GM12878 (cell line): ENCODE measurements around the gene MPC2. TPM values are rescaled to one million over a fixed set of nuclear protein-coding genes. Genes with fewer than 3 reads are reported as not detected.

Source experiments
- ATAC-seq: fragments of 200-7000 bp; cut with Tn5 transposase; 3 replicates; pipeline ENCODE4 v1.9.1; 2020; ENCODE audit warnings: mild to moderate bottlenecking, moderate library complexity
- BruUV-seq: library from RNA; stranded (reverse); fragments of 400-500 nt; replicated peaks from 2 replicates; lab custom pipeline; 2021; lab: Mats Ljungman, UMichigan
- CTCF ChIA-PET: fragments of 300-600 bp; sonication (Branson Sonifier 250); formaldehyde crosslinking; extraction: SDS; loops from one replicate; lab custom pipeline; 2021; ENCODE audit warnings: inconsistent platforms; lab: Yijun Ruan, JAX
- POLR2A ChIA-PET: fragments of 350-600 bp; formaldehyde crosslinking; extraction: SDS; loops from one replicate; lab custom pipeline; 2021; ENCODE audit warnings: inconsistent platforms; lab: Charles Lee
- RAD21 ChIA-PET: fragments of 300-600 bp; sonication (Branson Sonifier 250); formaldehyde crosslinking; loops from one replicate; lab custom pipeline; 2023; ENCODE audit warnings: antibody characterized with exemption; ENCODE audit not compliant: unreplicated experiment; lab: Charles Lee
- SMC1A ChIA-PET: fragments of 300-600 bp; sonication (Branson Sonifier 250); formaldehyde crosslinking; loops from one replicate; lab custom pipeline; 2023; ENCODE audit not compliant: unreplicated experiment, uncharacterized antibody; lab: Charles Lee
- DNase-seq: peaks from one replicate; pipeline ENCODE4 v3.0.0-alpha.2; 2011; ENCODE audit warnings: low read depth, low spot score
- FAIRE-seq: peaks from 3 replicates; lab custom pipeline; 2011; peaks lifted over from hg19 to GRCh38; lab: Jason Lieb, UNC
- H2AFZ ChIP-seq: 2 replicates; pipeline ENCODE4 v1.6.0; 2011; ENCODE audit warnings: low read depth, low read length, control low read depth; ENCODE audit not compliant: control insufficient read depth
- H3K27ac ChIP-seq: 2 replicates; pipeline ENCODE4 v1.5.1; 2011; ENCODE audit warnings: control low read depth; ENCODE audit not compliant: control insufficient read depth, insufficient read depth
- H3K27me3 ChIP-seq, 2 experiments: replicated peaks in 1 of 2; 2 replicates each; pipeline versions ENCODE4 v1.6.0 to v1.6.1; 2011; ENCODE audit warnings: low read length in 1 of 2; ENCODE audit not compliant: control insufficient read depth in 2 of 2, insufficient read depth in 2 of 2
- H3K36me3 ChIP-seq, 2 experiments: 2 replicates each; pipeline ENCODE4 v1.5.1; 2011; ENCODE audit warnings: low read length in 1 of 2; ENCODE audit not compliant: control insufficient read depth in 2 of 2, insufficient read depth in 2 of 2
- H3K4me1 ChIP-seq: 2 replicates; pipeline ENCODE4 v1.6.1; 2011; ENCODE audit warnings: mild to moderate bottlenecking, low read length, moderate library complexity, mixed read lengths; ENCODE audit not compliant: control insufficient read depth, insufficient read depth
- H3K4me2 ChIP-seq: 2 replicates; pipeline ENCODE4 v1.6.0; 2011; ENCODE audit warnings: control low read depth; ENCODE audit not compliant: control insufficient read depth, insufficient read depth
- H3K4me3 ChIP-seq: fragments of 200-600 bp; sonication (generic); 2 replicates; pipeline ENCODE4 v1.5.1; 2016
- H3K79me2 ChIP-seq: 2 replicates; pipeline ENCODE4 v1.6.0; 2011; ENCODE audit warnings: low read length; ENCODE audit not compliant: control insufficient read depth, insufficient read depth
- H3K9ac ChIP-seq: 2 replicates; pipeline ENCODE4 v1.8.0; 2011; ENCODE audit warnings: low read length, control low read depth, mixed read lengths; ENCODE audit not compliant: control insufficient read depth, insufficient read depth
- H3K9me3 ChIP-seq: replicated peaks from 3 replicates; pipeline ENCODE4 v1.5.1; 2011; ENCODE audit warnings: mild to moderate bottlenecking, low read length; ENCODE audit not compliant: control insufficient read depth, insufficient read depth
- H4K20me1 ChIP-seq: 2 replicates; pipeline ENCODE4 v1.6.0; 2011; ENCODE audit not compliant: control insufficient read depth, insufficient read depth
- E2F8 ChIP-seq: fragments of 450-650 bp; IDR thresholded peaks from 2 replicates; pipeline ENCODE4 v1.6.1; 2018; ENCODE audit warnings: mild to moderate bottlenecking, low read depth, moderate library complexity; ENCODE audit not compliant: partially characterized antibody
- ETV6 ChIP-seq, 2 experiments: fragments of 450-650 bp in 1 of 2; IDR thresholded peaks in 1 of 2; conservative IDR thresholded peaks in 1 of 2; 2 replicates each; pipeline ENCODE4 v1.6.1; 2014; ENCODE audit warnings: antibody characterized with exemption in 1 of 2, borderline replicate concordance in 1 of 2, low read depth in 1 of 2, mild to moderate bottlenecking in 1 of 2, moderate library complexity in 1 of 2
- HDAC2 ChIP-seq: fragments of 200-600 bp; sonication (generic); IDR thresholded peaks from 2 replicates; pipeline ENCODE4 v1.6.1; 2017
- HDAC6 ChIP-seq: fragments of 200-600 bp; sonication (generic); IDR thresholded peaks from one replicate; pipeline ENCODE4 v1.8.0; 2017; ENCODE audit warnings: antibody characterized with exemption; ENCODE audit not compliant: unreplicated experiment
- NR2C1 ChIP-seq: fragments of 450-650 bp; IDR thresholded peaks from 2 replicates; pipeline ENCODE4 v1.6.1; 2017; ENCODE audit warnings: antibody characterized with exemption, mild to moderate bottlenecking, moderate library complexity
- NR2C2 ChIP-seq: IDR thresholded peaks from 2 replicates; pipeline ENCODE4 v1.6.1; 2011; ENCODE audit warnings: borderline replicate concordance, low read depth; ENCODE audit not compliant: control insufficient read depth, insufficient read length
- PAX8 ChIP-seq: fragments of 450-650 bp; IDR thresholded peaks from 2 replicates; pipeline ENCODE4 v1.6.1; 2017; ENCODE audit warnings: mild to moderate bottlenecking, moderate library complexity
- POU2F2 ChIP-seq: IDR thresholded peaks from 3 replicates; pipeline ENCODE4 v1.6.1; 2011; ENCODE audit warnings: low read depth, mild to moderate bottlenecking, low read length, borderline replicate concordance
- RAD21 ChIP-seq: IDR thresholded peaks from 2 replicates; pipeline ENCODE4 v1.6.1; 2011; ENCODE audit warnings: mild to moderate bottlenecking, low read depth, low read length, moderate library complexity; ENCODE audit not compliant: insufficient read depth
- SMARCA5 ChIP-seq: fragments of 450-650 bp; IDR thresholded peaks from 2 replicates; pipeline ENCODE4 v1.6.1; 2017; ENCODE audit warnings: mild to moderate bottlenecking
- ZNF217 ChIP-seq: fragments of 450-650 bp; IDR thresholded peaks from 2 replicates; pipeline ENCODE4 v1.6.1; 2017; ENCODE audit warnings: antibody characterized with exemption, mild to moderate bottlenecking
- ZSCAN29 ChIP-seq: fragments of 450-650 bp; IDR thresholded peaks from 2 replicates; pipeline ENCODE4 v1.6.1; 2017; ENCODE audit warnings: mild to moderate bottlenecking, moderate library complexity
- WGBS: methylation state at CpG from one replicate; pipeline ENCODE4 v1.1.6; 2016; ENCODE audit warnings: low lambda C conversion rate; ENCODE audit not compliant: insufficient replicate concordance, insufficient coverage; ENCODE audit errors: missing lambda C conversion rate; 5-methylcytosine and 5-hydroxymethylcytosine counted together
- in situ Hi-C: fragments of 300-500 bp; cut with MboI; formaldehyde crosslinking; loops from 9 replicates; pipeline ENCODE4 v1.14.3; 2018; ENCODE audit warnings: mixed read lengths
- intact Hi-C: fragments of 100-400 bp; cut with micrococcal nuclease; formaldehyde crosslinking; loops from one replicate; pipeline ENCODE4 v1.14.2; 2022; ENCODE audit not compliant: unreplicated experiment
- polyA plus RNA-seq, 11 experiments: library from polyadenylated mRNA; depleted of rRNA in 4 of 11; unstranded in 6 of 11; stranded (reverse) in 5 of 11; fragments of >200 nt; fragmentation: Nextera tagmentation in 4 of 11; fragmentation: Illumina TruSeq in 1 of 11; extraction: Ambion mirVana in 4 of 11; extraction: Trizol in 1 of 11; gene quantifications; 1 replicate in 1 of 11; 2 replicates in 10 of 11; pipeline versions ENCODE4 v1.2.1 to v1.2.3, GENCODE V29; 2011 to 2016; ENCODE audit warnings: inconsistent platforms in 2 of 11, missing spikeins in 2 of 11, low read depth in 1 of 11
- total RNA-seq, 4 experiments: library from RNA; depleted of rRNA in 3 of 4; stranded (reverse); fragments of >200 nt in 3 of 4; fragmentation: Illumina TruSeq in 1 of 4; extraction: Trizol in 1 of 4; gene quantifications; 2 replicates each; pipeline versions ENCODE4 v1.2.1 to v1.2.3, GENCODE V29; 2013 to 2021
- TF ChIP-seq, protein P1 (sequence below): fragments of 150-350 bp; IDR thresholded peaks from 2 replicates; pipeline ENCODE4 v1.6.1; 2016; ENCODE audit warnings: low read depth, low read length

Gene MPC2
- total and polyA plus RNA-seq, 10 of the 15 experiments (the other 5 are each of a cell fraction or from before 2014, with no cell fraction given): 22.5 to 164 (median 63.3) TPM

DNA sequence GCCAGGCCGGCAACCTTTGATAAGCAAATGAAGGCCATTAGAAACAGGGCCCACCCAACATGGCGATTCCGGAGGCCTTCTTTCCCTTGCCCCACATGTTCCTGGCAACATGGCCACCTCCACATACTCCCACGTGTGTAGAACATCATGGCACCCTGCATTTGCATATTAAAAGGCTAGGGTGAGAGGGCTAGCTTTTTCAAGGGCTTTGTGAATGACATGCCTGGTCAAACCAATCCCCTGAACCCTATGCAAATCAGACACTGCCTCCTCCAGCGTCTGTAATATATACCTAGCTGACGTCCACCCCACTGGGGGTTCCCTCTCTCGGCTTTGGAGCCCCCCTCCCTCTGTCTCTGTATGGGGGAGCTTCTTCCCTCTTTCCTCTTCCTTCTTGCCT lies 24.6 kb downstream of the MPC2 start:
- intact Hi-C loops (no loop called here), in situ Hi-C loops (no loop called here)
- H3K4me3 ChIP-seq: no peak overlapping the region
- H3K4me1 ChIP-seq: no peaks in the 10 kb centered on the region
- ATAC-seq (no peak), DNase-seq (no peak), FAIRE-seq (no peak)
- ChIA-PET SMC1A (no interaction called here), POLR2A (no interaction called here), CTCF (no interaction called here), RAD21 (no interaction called here)
- no peaks in the 10 kb centered on the region for H4K20me1 ChIP-seq
- no peaks in the 10 kb centered on the region for H3K27me3 ChIP-seq
- no TSS peak for BruUV-seq
- TF ChIP-seq NR2C1 (no peak), SMARCA5 (no peak), RAD21 (no peak), POU2F2 (no peak), E2F8 (no peak)
- peaks cover 2% of the 10 kb centered on the region in 2 experiments; a peak in 2 of 4 replicates for H3K36me3 ChIP-seq
- no peaks in the 10 kb centered on the region for H3K79me2 ChIP-seq
- H3K9me3 ChIP-seq: peaks cover 12% of the 10 kb centered on the region
- no peak overlapping the region for H3K27ac ChIP-seq
- no peak overlapping the region for H2AFZ ChIP-seq
- H3K4me2 ChIP-seq: no peak overlapping the region
- WGBS: 68% methylated on average over 7 of the region's 7 CpGs
- no peak overlapping the region for H3K9ac ChIP-seq

DNA sequence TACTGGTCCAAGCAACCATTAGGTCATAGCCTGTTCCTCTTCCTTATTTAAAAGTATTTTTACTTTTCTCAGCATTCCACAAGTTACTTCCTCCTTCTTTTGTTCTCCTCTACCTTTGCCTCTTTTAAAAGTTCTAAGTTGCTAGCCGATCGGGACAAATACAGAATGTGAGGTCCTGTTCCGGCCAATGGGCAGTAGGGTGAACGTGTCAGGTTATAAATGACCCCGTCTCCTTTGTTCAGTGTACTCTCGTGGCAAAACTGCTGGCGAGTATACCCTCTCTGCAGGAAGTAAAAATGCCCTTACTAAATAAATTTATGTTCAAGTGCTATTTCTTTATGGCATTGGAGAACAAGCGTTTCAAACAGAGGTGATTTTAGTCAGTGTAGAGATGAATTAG lies 25.5 kb downstream of the MPC2 start:
- in situ Hi-C loops: no loop called here
- FAIRE-seq (no peak), ATAC-seq (no peak), DNase-seq (no peak)
- ChIA-PET SMC1A (interaction anchor here (1.8 kb wide), 1 partner anchor 10 kb away, joined by 7 read pairs; no protein-coding TSS in a partner anchor), CTCF (no interaction called here), POLR2A (no interaction called here), RAD21 (no interaction called here)
- 63% methylated on average over 8 of the region's 8 CpGs for WGBS
- H3K79me2 ChIP-seq: no peaks in the 10 kb centered on the region
- H3K4me3 ChIP-seq: no peak overlapping the region
- no TSS peak for BruUV-seq
- no peak overlapping the region for H3K9ac ChIP-seq
- H3K27ac ChIP-seq: no peak overlapping the region
- no peaks in the 10 kb centered on the region; a peak in 1 of 4 replicates for H3K36me3 ChIP-seq
- no peak overlapping the region for H2AFZ ChIP-seq
- H3K27me3 ChIP-seq: no peaks in the 10 kb centered on the region
- peaks cover 12% of the 10 kb centered on the region for H3K9me3 ChIP-seq
- no peaks in the 10 kb centered on the region for H4K20me1 ChIP-seq
- H3K4me1 ChIP-seq: no peaks in the 10 kb centered on the region
- intact Hi-C loops: no loop called here
- H3K4me2 ChIP-seq: no peak overlapping the region
- TF ChIP-seq ZNF217 (no peak), NR2C1 (no peak), HDAC2 (no peak), ZSCAN29 (no peak), PAX8 (no peak), NR2C2 (no peak), HDAC6 (no peak), ETV6 (conservative IDR thresholded peaks at IDR 0.05 in 1 of 2, IDR thresholded peaks at IDR 0.05 in 1 of 2; ENCODE audit: borderline replicate concordance in 1 of 2, low read depth in 1 of 2) (no peak)
- TF ChIP-seq, protein P1, sequence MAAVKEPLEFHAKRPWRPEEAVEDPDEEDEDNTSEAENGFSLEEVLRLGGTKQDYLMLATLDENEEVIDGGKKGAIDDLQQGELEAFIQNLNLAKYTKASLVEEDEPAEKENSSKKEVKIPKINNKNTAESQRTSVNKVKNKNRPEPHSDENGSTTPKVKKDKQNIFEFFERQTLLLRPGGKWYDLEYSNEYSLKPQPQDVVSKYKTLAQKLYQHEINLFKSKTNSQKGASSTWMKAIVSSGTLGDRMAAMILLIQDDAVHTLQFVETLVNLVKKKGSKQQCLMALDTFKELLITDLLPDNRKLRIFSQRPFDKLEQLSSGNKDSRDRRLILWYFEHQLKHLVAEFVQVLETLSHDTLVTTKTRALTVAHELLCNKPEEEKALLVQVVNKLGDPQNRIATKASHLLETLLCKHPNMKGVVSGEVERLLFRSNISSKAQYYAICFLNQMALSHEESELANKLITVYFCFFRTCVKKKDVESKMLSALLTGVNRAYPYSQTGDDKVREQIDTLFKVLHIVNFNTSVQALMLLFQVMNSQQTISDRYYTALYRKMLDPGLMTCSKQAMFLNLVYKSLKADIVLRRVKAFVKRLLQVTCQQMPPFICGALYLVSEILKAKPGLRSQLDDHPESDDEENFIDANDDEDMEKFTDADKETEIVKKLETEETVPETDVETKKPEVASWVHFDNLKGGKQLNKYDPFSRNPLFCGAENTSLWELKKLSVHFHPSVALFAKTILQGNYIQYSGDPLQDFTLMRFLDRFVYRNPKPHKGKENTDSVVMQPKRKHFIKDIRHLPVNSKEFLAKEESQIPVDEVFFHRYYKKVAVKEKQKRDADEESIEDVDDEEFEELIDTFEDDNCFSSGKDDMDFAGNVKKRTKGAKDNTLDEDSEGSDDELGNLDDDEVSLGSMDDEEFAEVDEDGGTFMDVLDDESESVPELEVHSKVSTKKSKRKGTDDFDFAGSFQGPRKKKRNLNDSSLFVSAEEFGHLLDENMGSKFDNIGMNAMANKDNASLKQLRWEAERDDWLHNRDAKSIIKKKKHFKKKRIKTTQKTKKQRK: no peak
